Measurements from ENCODE around the gene TMEM50A.
"Not testable (repeated sequence)": the region's sequence is repeated elsewhere in the genome, so short reads cannot be mapped to it uniquely, and the experiment has no call there.

Gene TMEM50A

DNA sequence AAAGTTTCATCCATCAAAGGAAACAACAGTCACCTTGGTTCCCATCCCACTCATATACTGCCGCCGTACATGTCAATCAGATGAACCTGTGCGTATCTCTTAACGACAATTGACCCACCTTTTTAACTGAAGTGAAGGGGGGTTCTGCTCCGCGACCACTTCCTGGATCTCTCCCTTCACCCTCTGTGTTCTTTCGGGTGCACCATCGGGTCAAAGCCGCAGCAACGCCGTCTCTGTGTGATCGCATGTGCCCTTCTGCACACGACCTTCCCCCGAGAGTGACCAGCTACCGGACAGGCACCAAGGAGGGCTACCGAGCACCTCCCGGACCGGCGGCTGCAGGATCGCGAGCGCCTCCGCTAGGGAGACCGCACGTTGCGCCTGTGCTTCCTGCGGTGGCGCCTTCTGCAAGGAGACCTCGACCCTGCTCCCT is 1.2 kb upstream of the TMEM50A start:
- DNase-seq (ENCODE audit: low read depth, low spot score), result not testable (repeated sequence)

- not testable (repeated sequence) for DNase-seq (ENCODE audit: low read depth, low spot score)
Measured at GRCh38 chr1:25337483-25338187, 499 bp upstream of the TMEM50A start.

DNA sequence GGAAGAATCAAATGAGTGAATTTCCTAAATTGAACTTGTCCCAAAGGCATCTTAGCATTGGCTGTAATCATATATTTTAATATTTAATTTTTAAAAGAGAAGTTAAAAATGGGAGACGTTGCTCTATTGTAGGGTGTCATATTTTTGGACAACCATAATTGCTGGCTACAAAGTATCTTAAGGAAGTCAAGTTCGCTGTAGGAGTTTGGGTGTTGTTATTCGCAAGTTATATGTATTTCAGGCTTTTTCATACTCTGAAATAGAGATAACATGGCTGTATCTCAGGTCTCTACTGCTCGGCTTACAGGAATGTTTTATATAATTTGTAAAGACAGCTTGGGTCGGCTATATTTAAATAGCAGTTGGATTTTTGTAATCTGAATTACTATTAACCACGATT is 852 bp downstream of the TMEM50A start:
- DNase-seq (ENCODE audit: low read depth, low spot score), result no peak

DNA sequence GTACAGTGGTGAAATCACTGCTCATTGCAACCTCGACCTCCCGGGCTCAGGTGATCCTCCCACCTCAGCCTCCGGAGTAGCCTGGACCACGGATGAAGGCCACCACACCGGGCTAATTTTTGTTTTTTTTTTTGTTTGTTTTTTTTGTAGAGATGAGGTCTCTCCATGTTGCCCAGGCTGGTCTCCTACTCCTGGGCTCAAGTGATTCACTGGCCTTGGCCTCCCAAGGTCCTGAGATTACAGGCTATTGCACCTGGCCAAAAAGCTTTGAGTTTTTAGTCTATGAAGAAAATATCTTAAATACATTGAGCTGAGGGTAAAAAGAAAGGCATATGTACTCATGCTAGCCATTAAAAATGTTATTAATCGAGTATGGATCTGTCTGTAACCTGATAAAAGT is 3.6 kb downstream of the TMEM50A start:
- no peak for DNase-seq (ENCODE audit: low read depth, low spot score)

DNA sequence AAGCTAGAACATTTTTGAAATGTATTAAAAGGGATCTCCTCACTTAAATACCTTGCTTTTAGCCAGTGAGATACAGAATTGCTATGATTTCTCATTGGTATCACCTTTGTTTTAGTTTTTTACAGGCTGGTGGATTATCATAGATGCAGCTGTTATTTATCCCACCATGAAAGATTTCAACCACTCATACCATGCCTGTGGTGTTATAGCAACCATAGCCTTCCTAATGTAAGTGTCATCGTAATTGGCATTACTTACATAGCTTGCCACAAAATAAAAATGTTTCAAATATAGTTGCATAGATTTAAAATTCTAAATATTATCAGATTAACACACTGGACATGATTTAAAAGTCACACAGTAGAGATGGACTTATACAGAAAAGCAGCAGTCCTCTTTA is 4.7 kb downstream of the TMEM50A start:
- no peak for DNase-seq (ENCODE audit: low read depth, low spot score)

DNA sequence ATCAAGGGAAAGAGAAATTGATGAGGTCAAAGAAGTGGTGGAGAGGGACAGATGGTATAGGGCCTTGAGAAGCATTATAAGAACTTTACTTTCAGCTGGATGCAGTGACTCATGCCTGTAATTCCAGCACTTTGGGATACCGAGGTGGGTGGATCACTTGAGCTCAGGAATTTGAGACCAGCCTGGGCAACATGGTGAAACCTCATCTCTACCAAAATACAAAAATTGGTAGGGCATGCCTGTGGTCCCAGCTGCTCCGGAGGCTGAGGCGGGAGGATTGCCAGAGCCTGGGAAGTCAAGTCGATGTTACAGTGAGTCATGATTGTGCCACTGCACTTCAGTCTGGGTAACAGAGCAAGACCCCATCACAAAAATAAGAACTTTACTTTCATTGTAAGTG is 5.7 kb downstream of the TMEM50A start:
- DNase-seq (ENCODE audit: low read depth, low spot score), result no peak

DNA sequence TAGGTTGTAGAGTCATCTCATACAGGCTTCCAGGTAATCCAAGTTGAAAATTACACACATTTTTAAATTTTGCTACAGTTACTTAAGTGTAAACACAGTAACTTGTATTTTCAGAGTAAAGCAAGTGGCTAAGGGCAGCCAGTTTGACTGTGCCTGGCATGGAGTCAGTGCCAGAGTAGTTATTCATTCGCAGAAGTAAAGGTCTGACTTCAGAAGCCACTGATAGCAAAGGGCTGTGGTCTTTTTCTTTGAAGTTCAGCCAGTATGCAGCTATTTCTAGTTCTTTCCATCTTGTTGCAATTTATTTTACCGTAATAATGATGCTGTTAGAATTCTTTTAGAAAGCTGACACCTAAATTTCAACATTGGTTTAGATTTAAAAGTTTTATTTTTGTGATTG is 9.4 kb downstream of the TMEM50A start:
- no peak for DNase-seq (ENCODE audit: low read depth, low spot score)

- no peak for DNase-seq (ENCODE audit: low read depth, low spot score)
Measured at GRCh38 chr1:25349606-25350005, 11.5 kb downstream of the TMEM50A start.

- no peak for DNase-seq (ENCODE audit: low read depth, low spot score)
Measured at GRCh38 chr1:25355841-25356395, 17.8 kb downstream of the TMEM50A start.

- no peak for DNase-seq (ENCODE audit: low read depth, low spot score)
Measured at GRCh38 chr1:25356441-25356840, 18.3 kb downstream of the TMEM50A start.

- DNase-seq (ENCODE audit: low read depth, low spot score), result no peak
Measured at GRCh38 chr1:25356848-25357247, 18.7 kb downstream of the TMEM50A start.

DNA sequence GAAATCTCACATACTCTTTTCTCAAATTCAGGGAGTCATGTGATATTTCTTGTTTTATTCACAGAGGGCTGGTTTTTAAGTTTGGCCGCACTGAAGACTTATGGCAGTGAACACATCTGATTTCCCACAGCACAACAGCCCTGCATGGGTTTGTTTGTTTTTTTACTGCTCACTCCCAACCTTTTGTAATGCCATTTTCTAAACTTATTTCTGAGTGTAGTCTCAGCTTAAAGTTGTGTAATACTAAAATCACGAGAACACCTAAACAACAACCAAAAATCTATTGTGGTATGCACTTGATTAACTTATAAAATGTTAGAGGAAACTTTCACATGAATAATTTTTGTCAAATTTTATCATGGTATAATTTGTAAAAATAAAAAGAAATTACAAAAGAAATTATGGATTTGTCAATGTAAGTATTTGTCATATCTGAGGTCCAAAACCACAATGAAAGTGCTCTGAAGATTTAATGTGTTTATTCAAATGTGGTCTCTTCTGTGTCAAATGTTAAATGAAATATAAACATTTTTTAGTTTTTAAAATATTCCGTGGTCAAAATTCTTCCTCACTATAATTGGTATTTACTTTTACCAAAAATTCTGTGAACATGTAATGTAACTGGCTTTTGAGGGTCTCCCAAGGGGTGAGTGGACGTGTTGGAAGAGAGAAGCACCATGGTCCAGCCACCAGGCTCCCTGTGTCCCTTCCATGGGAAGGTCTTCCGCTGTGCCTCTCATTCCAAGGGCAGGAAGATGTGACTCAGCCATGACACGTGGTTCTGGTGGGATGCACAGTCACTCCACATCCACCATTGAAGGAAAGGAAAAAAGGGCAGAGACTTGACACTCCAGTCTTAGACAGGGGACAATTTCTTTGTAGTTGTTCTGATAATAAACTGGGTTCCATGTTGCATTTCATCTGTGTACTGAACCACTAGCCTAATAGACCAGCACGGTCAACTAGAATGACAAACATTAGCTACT is 22.8 kb downstream of the TMEM50A start:
- DNase-seq (ENCODE audit: low read depth, low spot score), result no peak

DNA sequence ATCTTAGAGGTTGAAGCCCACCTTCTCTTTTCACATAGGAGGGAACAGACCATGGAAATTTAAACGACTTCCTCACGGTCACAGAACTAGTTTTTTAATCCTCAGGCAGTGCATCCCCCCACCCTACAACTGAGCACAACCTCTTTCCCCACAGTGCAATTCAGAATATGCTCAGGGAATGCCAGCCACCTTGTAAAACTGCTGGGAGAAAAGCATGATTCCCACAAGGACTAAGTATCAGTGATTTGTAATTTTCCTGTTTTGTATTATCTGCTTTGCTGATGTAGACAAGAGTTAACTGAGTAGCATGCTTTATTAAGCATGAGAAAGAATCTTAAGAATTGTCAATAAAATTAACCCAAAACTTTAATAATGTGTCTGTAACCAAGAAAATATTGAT is 23.8 kb downstream of the TMEM50A start:
- no peak for DNase-seq (ENCODE audit: low read depth, low spot score)

DNA sequence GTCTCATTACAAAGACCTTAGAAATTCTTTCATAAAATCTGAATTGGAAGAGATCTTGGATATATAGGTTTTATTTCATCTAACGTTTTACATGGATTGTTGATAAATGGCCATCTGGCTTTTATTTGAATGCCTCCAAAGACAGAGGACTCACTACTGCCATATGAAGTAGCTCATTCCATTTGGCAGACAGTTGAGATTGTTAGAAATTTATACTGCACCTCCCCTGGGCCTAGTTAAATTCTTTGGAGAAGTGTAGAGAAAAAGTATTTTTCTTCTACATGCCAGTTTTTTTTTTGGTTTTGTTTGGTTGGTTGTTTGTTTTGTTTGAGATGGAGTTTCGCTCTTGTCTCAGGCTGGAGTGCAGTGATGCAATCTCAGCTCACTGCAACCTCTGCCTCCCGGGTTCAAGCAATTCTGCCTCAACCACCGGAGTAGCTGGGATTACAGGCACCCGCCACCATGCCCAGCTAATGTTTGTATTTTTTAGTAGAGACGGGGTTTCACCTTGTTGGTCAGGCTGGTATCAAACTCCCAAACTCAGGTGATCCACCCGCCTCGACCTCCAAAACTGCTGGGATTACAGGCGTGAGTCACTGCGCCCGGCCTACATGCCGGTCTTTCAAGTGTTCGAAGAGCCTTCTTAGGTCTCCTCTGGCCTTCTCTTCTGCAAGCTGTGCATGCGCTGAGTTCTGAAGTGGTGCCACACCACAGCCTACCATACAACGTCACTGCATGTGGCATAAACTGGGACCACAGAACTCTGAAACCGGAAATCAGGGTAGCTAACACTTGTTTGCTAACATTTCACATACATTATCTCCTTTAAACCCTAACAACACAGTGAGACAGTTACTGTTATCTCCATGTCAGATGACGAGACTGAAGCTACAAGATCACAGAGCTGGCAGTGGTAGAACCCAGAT is 24.8 kb downstream of the TMEM50A start:
- not testable (repeated sequence) for DNase-seq (ENCODE audit: low read depth, low spot score)

- no peak for DNase-seq (ENCODE audit: low read depth, low spot score)
Measured at GRCh38 chr1:25369241-25369640, 31.1 kb downstream of the TMEM50A start.

DNA sequence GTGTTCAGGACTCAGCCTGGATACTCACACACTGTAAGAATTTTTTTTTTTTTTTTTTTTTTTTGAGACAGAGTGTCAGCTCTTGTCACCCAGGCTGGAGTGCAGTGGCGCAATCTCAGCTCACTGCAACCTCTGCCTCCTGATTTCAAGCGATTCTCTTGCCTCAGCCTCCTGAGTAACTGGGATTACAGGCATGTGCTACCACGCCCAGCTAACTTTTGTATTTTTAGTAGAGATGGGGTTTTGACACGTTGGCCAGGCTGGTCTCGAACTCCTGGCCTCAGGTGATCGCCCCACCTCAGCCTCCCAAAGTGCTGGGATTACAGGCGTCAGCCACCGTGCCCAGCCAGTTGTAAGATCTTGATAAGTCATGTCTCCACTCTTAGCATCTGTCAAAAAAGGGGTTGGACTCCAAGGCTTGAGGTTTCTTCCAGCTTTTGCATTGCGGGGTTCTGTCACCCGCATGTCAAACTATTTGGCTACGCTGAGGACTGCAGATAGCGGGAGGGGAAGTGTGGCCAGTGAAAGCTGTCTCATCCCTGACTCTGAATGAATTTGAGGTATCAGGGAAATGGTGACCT is 31.6 kb downstream of the TMEM50A start:
- DNase-seq (ENCODE audit: low read depth, low spot score), result not testable (repeated sequence)

DNA sequence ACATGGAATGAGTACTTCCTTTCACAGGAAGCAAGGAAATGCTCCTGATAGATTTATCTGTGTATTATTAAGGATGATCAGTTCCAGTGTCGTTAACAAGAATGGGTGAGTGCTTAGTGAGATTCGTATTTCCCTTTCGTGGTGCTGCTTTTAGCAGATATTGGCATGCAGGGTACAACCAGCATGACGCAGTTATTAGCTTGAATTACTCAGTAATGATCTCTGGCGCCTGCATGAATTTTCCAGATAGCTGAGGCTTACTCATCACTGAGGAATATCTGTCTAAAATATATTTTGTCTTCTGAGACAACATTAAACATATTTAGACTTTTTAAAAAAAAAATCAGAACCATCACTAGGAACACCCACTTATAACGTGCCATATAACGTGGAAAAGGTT is 33.6 kb downstream of the TMEM50A start:
- not testable (repeated sequence) for DNase-seq (ENCODE audit: low read depth, low spot score)

DNA sequence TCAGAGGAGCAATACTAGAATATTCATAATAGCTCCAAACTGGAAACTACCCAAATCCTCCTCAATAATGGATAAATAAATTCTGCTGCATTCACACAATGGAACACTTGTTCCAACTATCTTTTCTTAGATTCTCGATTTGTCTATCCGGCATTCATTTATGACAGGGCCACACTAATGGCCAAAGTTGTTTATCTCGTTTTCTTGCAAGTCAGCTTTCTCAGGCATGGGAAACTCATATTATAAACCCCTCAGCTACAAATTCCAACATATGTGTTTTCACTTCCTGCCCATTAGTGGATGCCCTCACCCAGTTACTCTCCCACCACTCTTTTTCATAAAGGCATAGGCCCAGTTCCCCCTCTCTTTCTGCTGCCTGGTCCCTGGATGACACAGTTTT is 40.2 kb downstream of the TMEM50A start:
- not testable (repeated sequence) for DNase-seq (ENCODE audit: low read depth, low spot score)

GRCh38 chr1:25382543-25382942 is 44.4 kb downstream of the TMEM50A start:
- not testable (repeated sequence) for DNase-seq (ENCODE audit: low read depth, low spot score)

- DNase-seq (ENCODE audit: low read depth, low spot score), result not testable (repeated sequence)
Measured at GRCh38 chr1:25383090-25383489, 45.0 kb downstream of the TMEM50A start.

DNA sequence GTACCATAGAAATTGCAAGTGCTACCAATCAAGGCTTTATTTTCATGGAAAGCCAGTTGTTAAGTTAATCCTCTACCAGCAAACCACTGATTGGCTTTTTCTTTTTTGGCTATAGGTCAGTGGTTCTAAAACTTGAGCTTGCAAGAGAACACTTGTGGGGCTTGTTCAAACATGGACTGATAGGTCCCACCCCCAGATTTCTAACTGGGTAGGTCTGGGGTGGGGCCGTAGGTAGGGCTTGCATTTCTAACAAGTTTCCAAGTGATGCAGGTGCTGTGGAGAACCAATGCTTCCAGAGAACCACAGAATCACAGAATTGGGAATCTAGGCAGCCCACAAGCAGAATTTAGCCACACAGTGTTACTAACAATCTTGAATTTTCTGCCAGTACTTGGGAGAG is 45.7 kb downstream of the TMEM50A start:
- DNase-seq (ENCODE audit: low read depth, low spot score), result not testable (repeated sequence)

Data from activated naive CD8-positive, alpha-beta T cell treated with anti-CD3 and anti-CD28 coated beads, Interleukin-2, amount 50 U/mL, for 16 hours (primary cell).